ENCODE measurements around the gene HMGCLL1. TPM values are rescaled to one million over a fixed set of nuclear protein-coding genes. Genes with fewer than 3 reads are reported as not detected.

Gene HMGCLL1
- total RNA-seq, 2 donors from 2014 or later = not detected

- no peak overlapping the region for H3K4me3 ChIP-seq
- H3K36me3 ChIP-seq = no peaks in the 10 kb centered on the region
- no peaks in the 10 kb centered on the region for H3K9me3 ChIP-seq
- no peak for TF ChIP-seq CTCF (IDR thresholded peaks at IDR 0.05)
- ATAC-seq (ENCODE audit: insufficient number of reproducible peaks, low FRiP score, low read depth) (no peak), DNase-seq (ENCODE audit: low spot score) (no peak)
- H3K27me3 ChIP-seq (replicated peaks; ENCODE audit: insufficient read depth) = no peaks in the 10 kb centered on the region
- no peak overlapping the region for H3K27ac ChIP-seq
- H3K4me1 ChIP-seq (ENCODE audit: control insufficient read depth in 1 of 2, low read depth in 2 of 2) = peaks cover 0 to 5% of the 10 kb centered on the region in 2 donors
Measured at GRCh38 chr6:55497694-55498093, 81.3 kb downstream of the HMGCLL1 start.

- ATAC-seq (ENCODE audit: insufficient number of reproducible peaks, low FRiP score, low read depth) (no peak), DNase-seq (ENCODE audit: low spot score) (no peak)
- Histone ChIP-seq H3K36me3 (no peaks in the 10 kb centered on the region), H3K4me1 (ENCODE audit: control insufficient read depth in 1 of 2, low read depth in 2 of 2) (peaks cover 0 to 5% of the 10 kb centered on the region in 2 donors), H3K9me3 (no peaks in the 10 kb centered on the region), H3K27ac (no peak overlapping the region), H3K4me3 (no peak overlapping the region), H3K27me3 (replicated peaks; ENCODE audit: insufficient read depth) (no peaks in the 10 kb centered on the region)
- no peak for TF ChIP-seq CTCF (IDR thresholded peaks at IDR 0.05)
Measured at GRCh38 chr6:55496201-55496600, 82.8 kb downstream of the HMGCLL1 start.

DNA sequence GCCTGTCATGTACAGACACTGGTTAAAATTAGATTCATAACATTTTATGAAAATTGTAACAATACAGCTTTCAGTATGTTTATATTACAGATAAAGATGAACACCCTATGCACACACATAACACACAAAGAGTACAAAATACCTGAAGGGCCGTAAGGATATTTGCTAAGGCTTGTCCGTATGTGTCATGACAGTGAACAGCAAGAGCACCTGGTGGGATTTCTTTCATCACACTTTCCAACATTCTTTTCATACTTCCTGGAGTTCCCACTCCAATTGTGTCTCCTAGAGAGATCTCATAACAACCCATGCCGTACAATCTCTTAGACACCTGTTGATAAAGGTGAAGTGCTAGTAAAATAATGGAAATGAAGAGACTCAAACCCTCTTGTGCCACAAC is 83.7 kb downstream of the HMGCLL1 start:
- no peak for TF ChIP-seq CTCF (IDR thresholded peaks at IDR 0.05)
- no peak overlapping the region for H3K27ac ChIP-seq
- ATAC-seq (ENCODE audit: insufficient number of reproducible peaks, low FRiP score, low read depth) = no peak

GRCh38 chr6:55494411-55494810 is 84.6 kb downstream of the HMGCLL1 start:
- ATAC-seq (ENCODE audit: insufficient number of reproducible peaks, low FRiP score, low read depth) = no peak
- H3K4me1 ChIP-seq (ENCODE audit: control insufficient read depth in 1 of 2, low read depth in 2 of 2) = peaks cover 0 to 5% of the 10 kb centered on the region in 2 donors
- H3K27ac ChIP-seq = no peak overlapping the region
- no peaks in the 10 kb centered on the region for H3K27me3 ChIP-seq (replicated peaks; ENCODE audit: insufficient read depth)
- no peak for DNase-seq (ENCODE audit: low spot score)
- no peak for TF ChIP-seq CTCF (IDR thresholded peaks at IDR 0.05)
- H3K9me3 ChIP-seq = no peaks in the 10 kb centered on the region
- no peak overlapping the region for H3K4me3 ChIP-seq
- no peaks in the 10 kb centered on the region for H3K36me3 ChIP-seq

More for the DNA sequence above, 83.7 kb downstream of the HMGCLL1 start:
- Histone ChIP-seq H3K4me3 (no peak overlapping the region), H3K27me3 (replicated peaks; ENCODE audit: insufficient read depth) (no peaks in the 10 kb centered on the region), H3K9me3 (no peaks in the 10 kb centered on the region), H3K4me1 (ENCODE audit: control insufficient read depth in 1 of 2, low read depth in 2 of 2) (peaks cover 0 to 5% of the 10 kb centered on the region in 2 donors), H3K36me3 (no peaks in the 10 kb centered on the region)
- no peak for DNase-seq (ENCODE audit: low spot score)

DNA sequence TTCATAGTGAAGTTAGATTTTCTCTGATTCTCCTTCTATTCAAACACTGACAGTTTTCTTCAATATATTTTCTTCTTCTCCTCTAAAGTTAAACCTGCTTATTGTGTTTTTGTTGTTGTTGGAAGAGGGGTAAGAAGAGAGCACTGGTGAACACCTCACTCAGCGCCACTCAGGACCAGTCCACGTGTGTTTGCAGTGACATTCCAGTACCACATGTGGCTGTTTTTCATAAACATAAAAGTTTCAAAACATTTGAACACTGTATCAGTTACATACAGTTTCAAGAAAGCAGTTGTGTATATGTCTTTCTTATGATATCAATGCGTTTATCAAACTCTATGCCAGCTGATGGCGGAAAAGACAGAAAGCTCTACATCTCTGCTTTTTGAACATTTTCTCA is 86.7 kb downstream of the HMGCLL1 start:
- TF ChIP-seq CTCF (IDR thresholded peaks at IDR 0.05) = no peak
- Histone ChIP-seq H3K4me3 (no peak overlapping the region), H3K36me3 (no peaks in the 10 kb centered on the region), H3K9me3 (no peaks in the 10 kb centered on the region), H3K27ac (no peak overlapping the region), H3K27me3 (replicated peaks; ENCODE audit: insufficient read depth) (no peaks in the 10 kb centered on the region), H3K4me1 (ENCODE audit: control insufficient read depth in 1 of 2, low read depth in 2 of 2) (no peaks in the 10 kb centered on the region)
- DNase-seq (ENCODE audit: low spot score) = no peak
- no peak for ATAC-seq (ENCODE audit: insufficient number of reproducible peaks, low FRiP score, low read depth)

Measured in thoracic aorta (tissue), 2 donors.